IMR-90 (cell line): Measurements from ENCODE around the gene RENBP. TPM values are rescaled to one million over a fixed set of nuclear protein-coding genes. Genes with fewer than 3 reads are reported as not detected.

ENCODE experiments used
- ATAC-seq: fragments of 200-7000 bp; cut with Tn5 transposase; 2 replicates; pipeline ENCODE4 v1.9.1; 2020; ENCODE audit warnings: low read depth, mild to moderate bottlenecking, moderate library complexity
- BruUV-seq: library from RNA; stranded (reverse); fragments of 400-500 nt; replicated peaks from 2 replicates; lab custom pipeline; 2021; lab: Mats Ljungman, UMichigan
- CTCF ChIA-PET: fragments of 300-600 bp; formaldehyde crosslinking; extraction: SDS; loops from one replicate; lab custom pipeline; 2021; ENCODE audit warnings: antibody characterized with exemption; lab: Yijun Ruan, JAX
- POLR2A ChIA-PET: fragments of 300-600 bp; sonication (Branson Sonifier 250); formaldehyde crosslinking; loops from one replicate; lab custom pipeline; 2022; ENCODE audit warnings: antibody characterized with exemption; ENCODE audit not compliant: unreplicated experiment; lab: Charles Lee
- DNase-seq: peaks from one replicate; pipeline ENCODE4 v3.0.0; 2013
- H2AFZ ChIP-seq: replicated peaks from 2 replicates; pipeline ENCODE3; 2013; ENCODE audit warnings: low read length, mild to moderate bottlenecking; ENCODE audit not compliant: poor library complexity
- H2AK5ac ChIP-seq: 2 replicates; pipeline ENCODE4 v1.6.1; 2013; ENCODE audit warnings: low read depth, low read length, inconsistent platforms
- H2AK9ac ChIP-seq: replicated peaks from 2 replicates; pipeline ENCODE3; 2013; ENCODE audit warnings: mild to moderate bottlenecking, low read depth, low read length, moderate library complexity; ENCODE audit not compliant: poor library complexity
- H2BK120ac ChIP-seq: 2 replicates; pipeline ENCODE4 v1.6.1; 2013; ENCODE audit warnings: low read depth, low read length, inconsistent platforms
- H2BK15ac ChIP-seq: 3 replicates; pipeline ENCODE4 v1.6.1; 2013; ENCODE audit warnings: low read depth, low read length, inconsistent platforms
- H2BK20ac ChIP-seq: 2 replicates; pipeline ENCODE4 v1.6.1; 2013; ENCODE audit warnings: low read depth, mild to moderate bottlenecking, inconsistent platforms, low read length, moderate library complexity
- H2BK5ac ChIP-seq: 2 replicates; pipeline ENCODE4 v1.6.1; 2013; ENCODE audit warnings: mild to moderate bottlenecking, low read depth, low read length, inconsistent platforms; ENCODE audit not compliant: poor library complexity, severe bottlenecking
- H3K14ac ChIP-seq: replicated peaks from 2 replicates; pipeline ENCODE4 v1.6.1; 2013; ENCODE audit warnings: low read depth, low read length, inconsistent platforms
- H3K18ac ChIP-seq: 2 replicates; pipeline ENCODE4 v1.6.1; 2013; ENCODE audit warnings: low read depth, low read length, control low read depth
- H3K23ac ChIP-seq: 2 replicates; pipeline ENCODE4 v1.6.1; 2013; ENCODE audit warnings: low read depth, low read length, inconsistent platforms
- H3K27ac ChIP-seq: 2 replicates; pipeline ENCODE4 v1.5.1; 2013; ENCODE audit warnings: mild to moderate bottlenecking, control low read depth, low read length; ENCODE audit not compliant: insufficient read depth
- H3K27me3 ChIP-seq: 2 replicates; pipeline ENCODE4 v1.6.1; 2013; ENCODE audit warnings: low read length; ENCODE audit not compliant: control insufficient read depth, insufficient read depth
- H3K36me3 ChIP-seq: 2 replicates; pipeline ENCODE4 v1.6.1; 2013; ENCODE audit warnings: low read length, mixed read lengths; ENCODE audit not compliant: control insufficient read depth, insufficient read depth
- H3K4ac ChIP-seq: 2 replicates; pipeline ENCODE4 v1.6.1; 2013; ENCODE audit warnings: low read depth, low read length, inconsistent platforms
- H3K4me1 ChIP-seq: 2 replicates; pipeline ENCODE4 v1.6.1; 2013; ENCODE audit warnings: low read length, mixed read lengths; ENCODE audit not compliant: control insufficient read depth, insufficient read depth
- H3K4me2 ChIP-seq: 2 replicates; pipeline ENCODE4 v1.6.1; 2013; ENCODE audit warnings: low read depth, mild to moderate bottlenecking, control low read depth, low read length, moderate library complexity
- H3K4me3 ChIP-seq: 2 replicates; pipeline ENCODE4 v1.5.1; 2013; ENCODE audit warnings: low read depth, mild to moderate bottlenecking, control low read depth, low read length, moderate library complexity; ENCODE audit not compliant: insufficient read depth
- H3K56ac ChIP-seq: 2 replicates; pipeline ENCODE4 v1.6.1; 2013; ENCODE audit warnings: low read length, inconsistent platforms; ENCODE audit not compliant: insufficient read depth; ENCODE audit errors: extremely low read depth
- H3K79me1 ChIP-seq, 2 experiments: 2 replicates each; pipeline ENCODE4 v1.6.1; 2013; ENCODE audit warnings: low read length in 2 of 2, inconsistent platforms in 1 of 2, low read depth in 1 of 2
- H3K9ac ChIP-seq: 2 replicates; pipeline ENCODE4 v1.6.1; 2013; ENCODE audit warnings: low read depth, low read length, control low read depth
- H3K9me1 ChIP-seq: 2 replicates; pipeline ENCODE4 v1.6.1; 2013; ENCODE audit warnings: low read length, inconsistent platforms; ENCODE audit not compliant: insufficient read depth
- H3K9me3 ChIP-seq: 2 replicates; pipeline ENCODE4 v1.6.1; 2013; ENCODE audit warnings: low read length; ENCODE audit not compliant: control insufficient read depth, insufficient read depth
- H4K20me1 ChIP-seq: 2 replicates; pipeline ENCODE4 v1.6.1; 2013; ENCODE audit warnings: low read length, inconsistent platforms; ENCODE audit not compliant: insufficient read depth
- H4K5ac ChIP-seq: 2 replicates; pipeline ENCODE4 v1.6.1; 2013; ENCODE audit warnings: mild to moderate bottlenecking, low read depth, low read length, control low read depth
- H4K8ac ChIP-seq, 2 experiments: 2 replicates each; pipeline ENCODE4 v1.6.1; 2013; ENCODE audit warnings: low read depth in 2 of 2, low read length in 2 of 2, control low read depth in 1 of 2, inconsistent platforms in 1 of 2
- H4K91ac ChIP-seq: 2 replicates; pipeline ENCODE4 v1.6.1; 2013; ENCODE audit warnings: low read depth, low read length, inconsistent platforms; ENCODE audit not compliant: insufficient read depth
- BHLHE40 ChIP-seq: fragments of 150-350 bp; IDR thresholded peaks from 2 replicates; pipeline ENCODE4 v1.6.1; 2016; ENCODE audit warnings: mild to moderate bottlenecking, low read depth, low read length
- ELK1 ChIP-seq: fragments of 150-350 bp; IDR thresholded peaks from 2 replicates; pipeline ENCODE4 v1.6.1; 2016; ENCODE audit warnings: low read depth, mild to moderate bottlenecking, low read length, moderate library complexity, borderline replicate concordance
- FOS ChIP-seq: fragments of 150-350 bp; IDR thresholded peaks from 2 replicates; pipeline ENCODE4 v1.6.1; 2016; ENCODE audit warnings: low read depth, low read length
- MAFK ChIP-seq: IDR thresholded peaks from 2 replicates; pipeline ENCODE4 v1.6.1; 2012; ENCODE audit warnings: low read depth, low read length, improper control_type of control experiment
- MXI1 ChIP-seq: IDR thresholded peaks from 2 replicates; pipeline ENCODE4 v1.6.1; 2012; ENCODE audit warnings: low read depth, mild to moderate bottlenecking, low read length, moderate library complexity, borderline replicate concordance
- SMC3 ChIP-seq: fragments of 150-350 bp; IDR thresholded peaks from 2 replicates; pipeline ENCODE4 v1.6.1; 2016; ENCODE audit warnings: low read depth, mild to moderate bottlenecking, antibody characterized with exemption, low read length, moderate library complexity
- USF2 ChIP-seq: fragments of 150-350 bp; IDR thresholded peaks from 2 replicates; pipeline ENCODE4 v1.6.1; 2017; ENCODE audit warnings: mild to moderate bottlenecking, antibody characterized with exemption, low read length, low read depth
- WGBS, 2 experiments: methylation state at CpG; one replicate each; pipeline versions ENCODE4 v1.1.5 to v1.1.7; 2013; ENCODE audit warnings: missing lambda C conversion rate in 2 of 2; ENCODE audit not compliant: insufficient read length in 1 of 2; ENCODE audit errors: extremely low coverage in 2 of 2; 5-methylcytosine and 5-hydroxymethylcytosine counted together
- dilution Hi-C: fragments of 300-500 bp; cut with HindIII; formaldehyde crosslinking; loops from one replicate; pipeline ENCODE4 v1.14.3; 2018; ENCODE audit warnings: low sequenced_read_pairs; ENCODE audit not compliant: unreplicated experiment
- in situ Hi-C: fragments of 300-500 bp; cut with MboI; formaldehyde crosslinking; loops from 3 replicates; pipeline ENCODE4 v1.14.3; 2019; ENCODE audit warnings: low sequenced_read_pairs, inconsistent platforms, mixed read lengths
- intact Hi-C: fragments of 100-400 bp; cut with micrococcal nuclease; formaldehyde crosslinking; loops from 2 replicates; pipeline ENCODE4 v1.10.0; 2022
- polyA plus RNA-seq, 3 experiments: library from polyadenylated mRNA; depleted of rRNA; stranded (reverse); fragments of >200 nt; gene quantifications; 2 replicates each; pipeline ENCODE4 v1.2.3, GENCODE V29; 2012; ENCODE audit warnings: low replicate concordance in 1 of 3
- total RNA-seq: library from RNA; depleted of rRNA; stranded (reverse); fragments of >200 nt; gene quantifications from 2 replicates; pipeline ENCODE4 v1.2.3, GENCODE V29; 2012

The RENBP gene
- total and polyA plus RNA-seq, 2 of the 4 experiments (the other 2 are of a cell fraction), result 0.15 to 0.18 TPM

- CTCF ChIA-PET, result interaction anchor here (1.2 to 1.6 kb wide), 2 partner anchors 11 to 14 kb away, joined by 4 to 7 read pairs; no protein-coding TSS in a partner anchor
- WGBS, 2 experiments, result no CpG with 5 or more reads among the region's 7 CpGs
- Histone ChIP-seq H3K4me3 (peak overlapping the region; percentile 97), H4K20me1 (peaks cover 20% of the 10 kb centered on the region), H3K9ac (peak overlapping the region; percentile 79), H4K5ac (no peak overlapping the region), H3K14ac (peak overlapping the region; percentile 87; the same call in 1 of the 2 replicates), H2AFZ (peak overlapping the region; percentile 93), H3K9me3 (no peaks in the 10 kb centered on the region), H2AK9ac (peak overlapping the region; percentile 96), H4K8ac (no peak overlapping the region; a peak in 1 of 4 replicates), H3K27me3 (no peaks in the 10 kb centered on the region; the same call in 1 of the 2 replicates), H3K18ac (no peak overlapping the region), H3K9me1 (no peaks in the 10 kb centered on the region), H2BK15ac (no peak overlapping the region), H2BK120ac (no peak overlapping the region), H3K23ac (peak overlapping the region; percentile 78; the same call in 1 of the 2 replicates), H3K4me2 (peak overlapping the region; percentile 93), H3K4me1 (peaks cover 2% of the 10 kb centered on the region; the same call in 1 of the 2 replicates), H3K27ac (peak overlapping the region; percentile 46; the same call in 1 of the 2 replicates), H4K91ac (no peak overlapping the region), H2AK5ac (no peak overlapping the region), H2BK20ac (no peak overlapping the region), H3K79me1 (peaks cover 4 to 9% of the 10 kb centered on the region in 2 experiments; a peak in 2 of 4 replicates), H2BK5ac (no peak overlapping the region), H3K36me3 (peaks cover 23% of the 10 kb centered on the region), H3K4ac (no peak overlapping the region; the same call in 1 of the 2 replicates), H3K56ac (peak overlapping the region; percentile 41; the same call in 1 of the 2 replicates)
- ATAC-seq (no peak), DNase-seq (peak; percentile 56)
- dilution Hi-C loops, result no loop called here
- in situ Hi-C loops, result no loop called here
- intact Hi-C loops, result no loop called here
- BruUV-seq, result no TSS peak
- TF ChIP-seq SMC3 (no peak), FOS (no peak), ELK1 (no peak), USF2 (peak; percentile 23; the same call in 1 of the 2 replicates), MXI1 (peak; percentile 70), MAFK (no peak), BHLHE40 (no peak)
- POLR2A ChIA-PET, result no interaction called here
These were observed 10.7 kb downstream of the RENBP start for GRCh38 chrX:153933748-153934147.
